Activated CD8-positive, alpha-beta T cell treated with anti-CD3 and anti-CD28 coated beads for 36 hours (primary cell): ENCODE results near the gene LRRC63. TPM values are rescaled to one million over a fixed set of nuclear protein-coding genes. Genes with fewer than 3 reads are reported as not detected.

ENCODE experiments used
- ATAC-seq: fragments of 200-7000 bp; cut with Tn5 transposase; one replicate; pipeline ENCODE4 v1.10.0; 2021; ENCODE audit warnings: mild to moderate bottlenecking, moderate library complexity
- CTCF ChIA-PET: fragments of 350-600 bp; sonication (Branson Sonifier 250); formaldehyde crosslinking; loops from one replicate; lab custom pipeline; 2021; ENCODE audit warnings: antibody characterized with exemption; lab: Charles Lee
- POLR2A ChIA-PET: fragments of 350-600 bp; sonication (Branson Sonifier 250); formaldehyde crosslinking; loops from one replicate; lab custom pipeline; 2021; ENCODE audit warnings: antibody characterized with exemption; lab: Charles Lee
- DNase-seq: peaks from one replicate; pipeline ENCODE4 v3.0.0-alpha.2; 2020
- H3K27ac Mint-ChIP-seq: one replicate; pipeline ENCODE4 v1.8.0; 2021; ENCODE audit warnings: mild to moderate bottlenecking, mixed read lengths
- H3K27me3 Mint-ChIP-seq: one replicate; pipeline ENCODE4 v1.8.0; 2021; ENCODE audit warnings: mixed read lengths
- H3K36me3 Mint-ChIP-seq: one replicate; pipeline ENCODE4 v1.8.0; 2021; ENCODE audit warnings: low read depth, mixed read lengths
- H3K4me1 Mint-ChIP-seq: one replicate; pipeline ENCODE4 v1.8.0; 2021; ENCODE audit warnings: low read depth, mixed read lengths
- H3K4me3 Mint-ChIP-seq: one replicate; pipeline ENCODE4 v1.8.0; 2021; ENCODE audit warnings: mild to moderate bottlenecking, moderate library complexity, mixed read lengths
- H3K9me3 Mint-ChIP-seq: one replicate; pipeline ENCODE4 v1.8.0; 2021; ENCODE audit warnings: mixed read lengths
- intact Hi-C: fragments of 100-400 bp; cut with micrococcal nuclease; formaldehyde crosslinking; loops from one replicate; pipeline ENCODE4 v1.10.0; 2022
- total RNA-seq, 2 experiments: library from RNA; stranded (reverse); gene quantifications; one replicate each; pipeline ENCODE4 v1.2.3, GENCODE V29; 2021
- TF ChIP-seq, protein P1 (sequence below): fragments of 200-600 bp; IDR thresholded peaks from one replicate; pipeline ENCODE4 v1.8.0; 2022; ENCODE audit warnings: antibody characterized with exemption, mild to moderate bottlenecking

Gene LRRC63
- total RNA-seq, 2 experiments from 2014 or later: 0.47 to 0.59 TPM

DNA sequence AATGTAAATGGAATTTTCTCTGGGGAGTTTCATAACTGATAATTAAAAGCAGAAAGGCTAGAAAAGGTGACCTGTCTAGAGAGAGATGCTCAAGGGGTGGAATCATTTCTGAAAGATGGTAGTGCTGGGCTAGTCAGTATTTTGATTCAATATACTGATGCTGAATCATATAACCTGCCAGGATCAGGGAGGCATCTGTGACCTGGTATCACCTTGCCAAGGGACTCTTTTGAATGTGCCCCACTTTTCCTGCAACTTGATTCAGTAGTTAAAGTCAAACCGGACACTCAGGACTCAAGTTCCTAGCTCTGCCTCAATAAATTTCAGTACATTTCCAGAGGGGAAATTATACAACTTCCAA is 45.5 kb upstream of the LRRC63 start:
- CTCF ChIA-PET: interaction anchor here (2.0 kb wide), 1 partner anchor 124 kb away, joined by 5 read pairs; no protein-coding TSS in a partner anchor
- peak overlapping the region; percentile 87 for H3K27ac Mint-ChIP-seq
- H3K4me1 Mint-ChIP-seq: peaks cover 84% of the 10 kb centered on the region
- peak overlapping the region; percentile 52 for H3K4me3 Mint-ChIP-seq
- H3K27me3 Mint-ChIP-seq: no peaks in the 10 kb centered on the region
- peaks cover 2% of the 10 kb centered on the region for H3K9me3 Mint-ChIP-seq
- intact Hi-C loops: loop anchor here (5.0 kb wide), 2 partner anchors 131 to 151 kb away; no protein-coding TSS in a partner anchor
- POLR2A ChIA-PET: interaction anchor here (2.9 to 7.4 kb wide), 2 partner anchors 13 to 16 kb away, joined by 15 to 137 read pairs; partner anchors contain the start of gene LCP1
- peak; percentile 18 for ATAC-seq
- H3K36me3 Mint-ChIP-seq: peaks cover 74% of the 10 kb centered on the region
- TF ChIP-seq, protein P1, sequence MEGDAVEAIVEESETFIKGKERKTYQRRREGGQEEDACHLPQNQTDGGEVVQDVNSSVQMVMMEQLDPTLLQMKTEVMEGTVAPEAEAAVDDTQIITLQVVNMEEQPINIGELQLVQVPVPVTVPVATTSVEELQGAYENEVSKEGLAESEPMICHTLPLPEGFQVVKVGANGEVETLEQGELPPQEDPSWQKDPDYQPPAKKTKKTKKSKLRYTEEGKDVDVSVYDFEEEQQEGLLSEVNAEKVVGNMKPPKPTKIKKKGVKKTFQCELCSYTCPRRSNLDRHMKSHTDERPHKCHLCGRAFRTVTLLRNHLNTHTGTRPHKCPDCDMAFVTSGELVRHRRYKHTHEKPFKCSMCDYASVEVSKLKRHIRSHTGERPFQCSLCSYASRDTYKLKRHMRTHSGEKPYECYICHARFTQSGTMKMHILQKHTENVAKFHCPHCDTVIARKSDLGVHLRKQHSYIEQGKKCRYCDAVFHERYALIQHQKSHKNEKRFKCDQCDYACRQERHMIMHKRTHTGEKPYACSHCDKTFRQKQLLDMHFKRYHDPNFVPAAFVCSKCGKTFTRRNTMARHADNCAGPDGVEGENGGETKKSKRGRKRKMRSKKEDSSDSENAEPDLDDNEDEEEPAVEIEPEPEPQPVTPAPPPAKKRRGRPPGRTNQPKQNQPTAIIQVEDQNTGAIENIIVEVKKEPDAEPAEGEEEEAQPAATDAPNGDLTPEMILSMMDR: no peak
- no peak for DNase-seq

DNA sequence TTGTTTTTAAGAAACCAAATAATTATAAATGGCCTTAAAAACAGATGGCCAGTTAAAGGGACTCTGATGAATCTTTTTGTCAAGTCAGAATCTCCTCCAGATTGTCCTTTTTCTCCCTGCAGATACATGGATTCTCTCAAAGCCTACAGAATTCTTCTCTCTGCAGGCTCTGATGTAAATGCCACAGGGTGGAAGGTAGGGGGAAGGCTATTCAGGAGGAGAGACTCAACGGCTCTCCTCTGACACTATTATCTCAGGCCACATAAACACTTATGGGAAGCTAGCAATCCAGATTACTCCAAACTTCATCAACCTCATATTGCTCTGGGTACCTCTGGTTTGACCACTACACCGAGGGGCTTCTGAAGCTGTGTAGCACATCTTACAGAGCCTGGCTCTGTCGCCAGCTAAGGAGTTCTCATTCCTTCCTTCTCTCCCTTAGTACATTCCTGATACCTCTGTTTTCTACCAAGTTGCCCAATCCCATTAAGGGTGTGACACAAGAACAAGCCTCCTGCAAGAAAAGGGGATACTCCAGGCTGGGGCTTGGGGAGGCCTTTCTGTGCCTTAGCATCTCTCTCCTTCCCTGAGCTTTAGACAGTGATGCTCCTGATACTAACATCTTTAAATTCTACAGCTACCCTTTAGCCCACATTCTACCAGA is 44.6 kb upstream of the LRRC63 start:
- ChIA-PET POLR2A (interaction anchor here (0.8 to 7.4 kb wide), 5 partner anchors 9 to 32 kb away, joined by 4 to 137 read pairs (median 7); partner anchors contain the start of gene LCP1), CTCF (interaction anchor here (1.3 to 2.2 kb wide), 4 partner anchors 7 to 129 kb away, joined by 4 to 10 read pairs (median 7); no protein-coding TSS in a partner anchor)
- peaks cover 2% of the 10 kb centered on the region for H3K9me3 Mint-ChIP-seq
- ATAC-seq: no peak
- no peaks in the 10 kb centered on the region for H3K27me3 Mint-ChIP-seq
- intact Hi-C loops: loop anchor here (5.0 kb wide), 2 partner anchors 130 to 150 kb away; no protein-coding TSS in a partner anchor
- no peak for DNase-seq
- H3K4me1 Mint-ChIP-seq: peaks cover 84% of the 10 kb centered on the region
- peak overlapping the region; percentile 88 for H3K27ac Mint-ChIP-seq
- H3K36me3 Mint-ChIP-seq: peaks cover 74% of the 10 kb centered on the region
- H3K4me3 Mint-ChIP-seq: peak overlapping the region; percentile 75
- TF ChIP-seq, protein P1: no peak

DNA sequence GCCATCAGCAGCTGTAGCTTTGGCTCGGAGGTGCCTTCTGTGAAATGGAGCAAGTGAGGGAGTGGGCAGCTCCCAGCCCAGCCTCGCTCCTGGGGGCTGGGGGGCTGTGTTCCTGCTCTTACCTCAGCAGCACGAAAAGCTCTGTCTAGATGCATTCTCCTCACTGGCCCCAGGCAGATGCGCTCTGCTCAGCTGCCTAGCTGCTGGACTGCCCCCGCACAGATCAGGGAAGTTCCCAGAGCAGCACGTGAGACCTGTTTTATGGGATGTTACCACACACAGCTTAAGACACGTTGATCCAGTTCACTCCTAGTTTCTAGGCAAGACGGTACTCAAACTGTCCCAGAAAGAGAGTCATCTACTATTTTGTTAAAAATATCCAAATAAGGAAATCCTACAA is 43.4 kb upstream of the LRRC63 start:
- intact Hi-C loops: loop anchor here (5.0 kb wide), 2 partner anchors 129 to 149 kb away; no protein-coding TSS in a partner anchor
- Mint-ChIP-seq H3K27me3 (no peaks in the 10 kb centered on the region), H3K4me3 (peak overlapping the region; percentile 75), H3K27ac (peak overlapping the region; percentile 88), H3K4me1 (peaks cover 88% of the 10 kb centered on the region), H3K36me3 (peaks cover 78% of the 10 kb centered on the region), H3K9me3 (peaks cover 2% of the 10 kb centered on the region)
- POLR2A ChIA-PET: interaction anchor here (0.7 to 7.4 kb wide), 7 partner anchors 11 to 187 kb away, joined by 3 to 137 read pairs (median 5); partner anchors contain the start of genes LCP1 and ZC3H13
- CTCF ChIA-PET: interaction anchor here (0.9 to 2.2 kb wide), 8 partner anchors 8 to 127 kb away, joined by 3 to 10 read pairs (median 4); no protein-coding TSS in a partner anchor
- ATAC-seq (peak; percentile 38), DNase-seq (peak; percentile 74)
- TF ChIP-seq, protein P1: no peak

GRCh38 chr13:46168783-46169182 is 42.9 kb upstream of the LRRC63 start:
- CTCF ChIA-PET: interaction anchor here (0.9 to 2.2 kb wide), 7 partner anchors 8 to 127 kb away, joined by 3 to 10 read pairs (median 5); no protein-coding TSS in a partner anchor
- intact Hi-C loops: loop anchor here (5.0 kb wide), 2 partner anchors 129 to 149 kb away; no protein-coding TSS in a partner anchor
- peaks cover 2% of the 10 kb centered on the region for H3K9me3 Mint-ChIP-seq

More at GRCh38 chr13:46168783-46169182, 42.9 kb upstream of the LRRC63 start:
- no peak for DNase-seq
- Mint-ChIP-seq H3K4me3 (peak overlapping the region; percentile 75), H3K27ac (peak overlapping the region; percentile 88), H3K4me1 (peaks cover 92% of the 10 kb centered on the region), H3K36me3 (peaks cover 80% of the 10 kb centered on the region), H3K27me3 (no peaks in the 10 kb centered on the region)
- POLR2A ChIA-PET: interaction anchor here (0.7 to 7.4 kb wide), 7 partner anchors 11 to 186 kb away, joined by 3 to 137 read pairs (median 5); partner anchors contain the start of genes LCP1 and ZC3H13
- TF ChIP-seq, protein P1: no peak
- ATAC-seq: peak; percentile 37
